GM19455 (cell line): ENCODE measurements around the gene CYP4B1.

ENCODE experiments used
- ATAC-seq: cut with Tn5 transposase; IDR thresholded peaks from one replicate; pipeline ENCODE4 v1.9.1; 2021; ENCODE audit not compliant: unreplicated experiment

The CYP4B1 gene

DNA sequence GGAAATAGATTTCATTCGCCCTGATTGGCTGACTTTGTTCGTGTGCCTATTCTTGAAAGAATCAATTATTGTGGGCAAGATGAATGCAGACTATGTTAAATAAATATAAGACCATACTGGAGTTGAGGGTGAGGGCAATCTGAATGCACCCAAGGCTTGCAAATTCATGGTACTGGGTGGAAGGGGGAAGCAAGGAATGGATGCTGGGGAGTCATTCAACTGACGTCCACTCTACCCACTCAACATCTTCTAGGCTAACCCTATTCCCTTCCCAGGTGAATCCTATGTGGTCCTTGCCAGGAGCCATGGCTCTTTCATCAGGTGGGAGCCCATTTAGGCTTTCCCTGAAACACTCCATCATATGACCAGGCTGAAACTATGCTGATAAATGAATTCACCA, 5.7 kb upstream of the CYP4B1 start:
- no peak for ATAC-seq

DNA sequence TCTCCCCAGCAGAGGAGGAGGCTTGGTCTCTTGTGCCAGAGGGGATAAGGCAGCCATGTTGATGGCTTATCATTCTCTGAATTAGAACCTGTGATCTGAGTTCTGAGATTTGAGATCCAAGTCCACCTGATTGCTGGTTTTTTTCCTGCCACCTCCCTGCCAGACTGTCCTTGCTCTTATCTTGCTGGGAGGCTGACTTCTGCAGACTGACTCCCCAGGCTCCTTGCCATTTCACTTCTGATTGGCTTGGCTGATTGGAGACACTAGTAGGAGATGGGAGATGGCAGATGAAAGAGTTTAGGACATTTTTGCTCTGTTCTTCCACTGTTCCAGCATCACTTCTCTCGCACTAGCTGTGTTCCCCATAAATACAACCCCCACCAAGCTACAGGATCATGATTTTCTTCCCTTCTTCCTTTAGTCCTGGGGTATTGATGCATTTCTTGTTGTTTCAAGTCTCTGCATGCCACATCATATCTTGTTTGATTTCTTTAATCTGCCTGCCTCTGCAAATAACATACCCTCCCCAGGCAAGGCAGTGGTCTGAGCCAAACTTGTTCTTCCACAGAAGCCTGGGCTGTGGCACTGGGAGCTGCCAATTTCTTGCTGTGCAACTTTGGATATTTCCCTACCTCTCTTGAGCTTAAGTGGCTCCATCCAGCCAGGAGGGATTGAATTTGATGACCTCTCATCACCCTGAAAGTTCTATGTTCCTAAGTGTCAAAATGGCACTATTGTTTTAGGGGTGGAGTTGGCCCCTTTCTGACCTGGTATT, 963 bp upstream of the CYP4B1 start:
- no peak for ATAC-seq

DNA sequence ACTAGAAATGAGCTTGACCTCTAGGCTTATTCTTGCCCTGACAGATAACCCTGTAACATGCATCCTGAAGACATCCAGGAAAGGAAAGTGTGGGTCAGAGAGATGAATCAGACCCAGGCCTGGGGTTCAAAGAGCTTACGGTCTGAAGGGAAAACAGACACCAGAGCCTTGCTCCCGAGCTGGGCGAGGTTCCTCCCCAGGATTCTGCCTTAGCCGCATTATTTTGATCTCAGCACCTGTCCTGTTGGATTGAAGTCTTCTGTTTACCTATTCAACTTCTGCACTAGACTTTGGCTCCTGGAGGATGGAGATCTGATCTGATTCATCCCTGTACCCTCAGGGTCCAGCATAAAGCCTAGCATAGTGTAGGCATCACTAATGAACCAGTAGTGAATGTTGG, 1.9 kb downstream of the CYP4B1 start:
- ATAC-seq, result no peak

DNA sequence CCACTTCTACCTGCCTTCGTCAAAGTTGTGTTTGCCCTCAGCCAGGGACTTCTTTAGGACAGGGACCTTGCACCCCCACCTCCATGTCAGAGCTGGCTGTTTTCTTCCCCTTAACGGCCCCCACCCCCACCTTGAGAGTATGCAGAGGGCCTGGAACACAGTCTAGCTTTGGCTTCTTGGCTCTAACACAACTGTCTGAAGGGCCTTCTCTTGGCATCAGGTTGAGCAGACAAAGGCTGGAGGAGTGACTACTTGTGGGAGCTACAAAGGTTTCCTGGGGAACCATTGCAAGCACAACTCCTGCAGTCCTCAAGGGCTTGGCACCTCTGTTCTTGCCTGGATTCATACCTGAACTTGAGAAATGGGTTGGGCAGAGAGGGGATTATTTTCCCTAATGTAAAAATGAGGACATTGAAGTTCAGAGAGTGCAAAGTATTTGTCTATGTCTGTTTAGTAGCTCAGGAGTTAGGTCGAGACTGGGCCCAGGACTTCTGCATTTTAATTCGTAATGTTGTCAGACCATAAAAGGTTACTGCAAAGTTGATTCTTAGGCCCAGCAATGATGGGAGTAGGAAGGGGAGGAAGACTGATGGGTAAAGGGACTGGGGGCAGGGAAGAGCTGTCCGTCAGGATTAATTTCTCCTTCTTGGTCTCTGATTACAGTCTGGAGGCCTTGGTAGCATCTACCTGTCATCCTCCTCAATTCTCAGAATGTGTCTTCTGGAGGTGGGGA, 2.6 kb downstream of the CYP4B1 start:
- ATAC-seq, result no peak

DNA sequence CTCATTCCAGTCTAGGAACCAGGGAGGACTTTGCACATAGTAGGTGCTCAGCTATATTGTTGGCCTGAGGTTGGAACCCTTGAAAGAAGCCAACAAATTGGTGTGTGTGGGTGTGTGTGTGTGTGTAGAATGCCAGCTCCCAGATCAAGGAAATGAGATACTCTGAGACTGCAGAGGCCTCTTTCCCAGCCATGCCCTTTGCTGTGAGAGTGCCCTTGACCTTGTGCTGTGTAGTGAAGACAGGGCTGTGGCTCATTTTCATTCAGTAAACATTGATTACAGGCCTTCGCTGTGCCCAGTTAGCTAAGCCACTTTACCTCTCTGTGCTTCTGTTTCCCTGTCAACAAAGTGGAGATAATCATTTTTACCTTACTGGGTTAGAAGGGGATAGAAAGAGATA, 3.2 kb downstream of the CYP4B1 start:
- ATAC-seq, result no peak

DNA sequence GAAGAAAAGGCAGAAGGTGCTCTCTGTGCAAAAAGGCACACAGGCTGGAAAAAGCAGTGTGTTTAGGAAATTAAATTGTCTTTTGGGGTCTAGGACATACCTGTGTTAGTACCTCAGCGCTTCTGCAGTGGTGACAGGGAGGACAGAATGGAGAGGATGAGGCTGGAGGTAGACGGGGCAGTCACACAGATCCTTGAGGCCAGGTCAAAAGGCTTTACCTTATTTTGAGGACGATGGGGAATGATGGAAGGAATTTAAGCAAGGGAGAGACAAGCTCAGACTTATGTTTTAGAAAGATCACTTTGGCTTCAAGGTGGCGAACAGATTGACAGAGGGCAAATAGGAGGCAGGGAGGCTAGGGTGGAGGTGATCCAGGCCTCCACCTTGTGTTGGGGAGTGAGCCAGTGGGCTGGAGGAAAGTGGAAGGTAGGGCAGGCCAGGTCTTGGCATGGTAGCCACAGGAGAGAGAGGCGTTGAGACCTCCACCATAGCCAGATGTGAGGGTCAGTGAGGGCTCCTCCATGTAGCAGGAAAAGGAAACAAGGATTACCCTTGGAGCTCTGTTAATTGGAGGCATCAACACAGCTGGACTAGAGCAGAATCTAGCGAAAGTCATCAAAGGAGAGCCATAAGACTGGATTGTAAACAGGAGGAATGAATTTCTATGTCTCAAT, 4.2 kb downstream of the CYP4B1 start:
- ATAC-seq, result no peak

DNA sequence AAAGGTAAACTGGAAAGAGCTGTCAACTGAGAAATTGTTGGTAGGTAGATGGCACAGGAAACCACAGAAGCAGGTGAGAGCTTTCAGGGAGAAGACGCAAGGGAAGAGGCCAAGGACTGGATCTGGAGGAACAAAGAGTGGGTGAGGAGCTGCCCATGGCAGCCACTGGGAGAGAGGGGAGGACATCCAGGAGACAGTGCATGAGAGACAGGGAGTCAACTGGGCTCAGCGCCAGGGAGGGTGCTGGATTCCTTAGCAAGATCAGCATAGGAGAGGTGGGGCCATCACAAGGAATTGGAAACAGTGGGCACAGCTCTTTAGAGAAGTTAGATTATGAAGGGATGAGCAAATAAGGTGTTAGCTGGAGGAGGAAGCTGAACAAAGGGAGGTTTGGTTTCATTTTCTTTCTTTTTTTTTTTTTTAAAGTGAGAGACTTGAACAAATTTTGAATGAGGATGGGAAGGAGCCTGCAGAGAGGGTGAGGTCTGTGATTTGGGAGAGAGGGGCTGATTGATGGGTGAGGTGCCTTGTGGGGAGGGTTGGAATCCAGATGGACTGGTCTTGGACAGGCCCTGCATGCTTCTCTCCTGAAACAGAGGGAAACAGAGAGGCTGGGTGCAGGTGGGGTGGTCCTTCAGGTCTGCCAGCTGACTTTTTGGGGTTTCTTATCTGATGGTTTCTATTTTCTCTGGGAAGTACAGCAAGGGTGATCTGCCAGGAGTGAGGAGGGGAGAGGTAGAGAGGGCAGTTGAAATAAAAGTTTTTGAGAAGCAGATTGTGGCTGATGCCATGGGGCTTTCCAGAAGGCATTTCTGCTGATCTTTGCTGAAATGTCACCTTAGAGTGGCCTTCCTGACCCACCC, 5.4 kb downstream of the CYP4B1 start:
- ATAC-seq, result no peak

DNA sequence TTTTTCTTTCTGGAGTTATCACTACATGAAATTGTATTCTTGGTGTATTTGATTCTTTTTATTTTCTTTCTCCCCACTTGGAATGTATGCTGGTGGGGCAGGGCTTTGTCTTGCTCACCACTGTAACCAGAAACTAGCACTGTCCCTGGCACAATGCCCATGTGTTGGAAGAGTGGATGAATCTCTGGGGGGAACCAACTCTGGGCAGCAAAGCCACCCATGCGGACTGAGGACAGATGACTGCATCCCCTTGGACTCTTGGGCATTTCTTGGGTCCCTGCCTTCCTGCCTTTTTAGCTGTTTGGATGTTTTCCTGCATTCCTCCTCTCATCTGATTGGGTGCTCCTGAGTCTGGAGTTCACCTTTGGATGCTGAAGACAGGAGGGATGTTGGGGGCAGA, 6.1 kb downstream of the CYP4B1 start:
- no peak for ATAC-seq

DNA sequence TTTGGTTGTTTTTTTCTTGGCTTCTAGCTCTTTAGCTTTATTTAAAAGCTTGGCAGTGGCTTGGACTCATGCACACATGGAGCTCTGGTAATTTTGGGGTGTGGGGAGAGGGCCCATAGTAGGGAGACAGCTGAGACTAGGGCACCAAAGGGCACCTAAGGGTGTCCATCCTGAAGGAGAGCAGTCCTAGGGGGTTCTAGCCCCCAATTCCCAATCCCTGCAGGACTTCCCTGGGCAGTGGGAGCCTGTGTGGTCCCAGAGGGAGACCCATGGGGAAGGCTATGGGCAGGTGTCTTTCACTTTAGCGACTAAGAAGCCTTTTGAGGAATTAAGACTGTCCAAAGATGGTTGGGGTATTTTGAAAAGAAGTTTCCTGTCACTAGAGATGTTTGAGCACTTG, 6.9 kb downstream of the CYP4B1 start:
- ATAC-seq, result no peak

DNA sequence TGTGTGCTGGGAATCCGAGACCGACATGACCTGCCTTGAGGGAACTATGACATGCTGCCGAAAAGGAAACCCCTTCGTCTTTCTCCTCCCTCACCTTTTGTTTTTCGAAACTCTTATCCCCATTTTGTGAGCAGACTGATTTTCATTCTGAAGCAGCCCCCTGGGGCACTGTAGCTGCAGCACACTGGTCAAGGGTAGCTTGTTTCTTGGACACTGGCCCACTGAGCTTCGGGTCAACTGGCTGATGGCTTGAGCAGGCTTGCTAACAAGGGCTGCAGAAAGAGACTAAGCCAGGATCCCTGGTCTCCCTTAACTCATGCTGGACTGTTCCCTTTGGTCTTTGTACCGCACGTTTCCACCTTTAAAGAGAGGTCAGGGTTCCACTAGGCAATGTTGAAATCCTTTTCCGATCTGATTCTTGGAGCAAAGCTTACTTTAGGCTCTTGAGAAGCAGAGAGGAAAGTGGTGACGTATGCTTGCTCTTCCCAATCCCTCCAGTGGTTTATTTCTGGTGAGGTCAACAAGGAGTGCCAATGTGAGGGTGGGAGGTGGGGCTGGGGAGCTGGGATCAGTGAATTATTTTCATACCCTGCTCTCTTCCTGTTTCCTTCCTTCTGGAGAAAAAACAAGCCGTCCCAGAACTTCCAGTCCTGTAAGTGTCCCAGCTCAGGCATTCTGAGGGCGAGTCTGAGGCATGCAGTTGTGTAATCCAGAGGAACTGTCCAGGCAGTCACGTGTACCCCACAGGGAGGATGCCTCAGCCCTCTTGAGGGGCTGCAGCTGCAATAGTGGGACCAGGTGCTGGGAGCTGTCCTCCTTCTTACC, 7.6 kb downstream of the CYP4B1 start:
- no peak for ATAC-seq

DNA sequence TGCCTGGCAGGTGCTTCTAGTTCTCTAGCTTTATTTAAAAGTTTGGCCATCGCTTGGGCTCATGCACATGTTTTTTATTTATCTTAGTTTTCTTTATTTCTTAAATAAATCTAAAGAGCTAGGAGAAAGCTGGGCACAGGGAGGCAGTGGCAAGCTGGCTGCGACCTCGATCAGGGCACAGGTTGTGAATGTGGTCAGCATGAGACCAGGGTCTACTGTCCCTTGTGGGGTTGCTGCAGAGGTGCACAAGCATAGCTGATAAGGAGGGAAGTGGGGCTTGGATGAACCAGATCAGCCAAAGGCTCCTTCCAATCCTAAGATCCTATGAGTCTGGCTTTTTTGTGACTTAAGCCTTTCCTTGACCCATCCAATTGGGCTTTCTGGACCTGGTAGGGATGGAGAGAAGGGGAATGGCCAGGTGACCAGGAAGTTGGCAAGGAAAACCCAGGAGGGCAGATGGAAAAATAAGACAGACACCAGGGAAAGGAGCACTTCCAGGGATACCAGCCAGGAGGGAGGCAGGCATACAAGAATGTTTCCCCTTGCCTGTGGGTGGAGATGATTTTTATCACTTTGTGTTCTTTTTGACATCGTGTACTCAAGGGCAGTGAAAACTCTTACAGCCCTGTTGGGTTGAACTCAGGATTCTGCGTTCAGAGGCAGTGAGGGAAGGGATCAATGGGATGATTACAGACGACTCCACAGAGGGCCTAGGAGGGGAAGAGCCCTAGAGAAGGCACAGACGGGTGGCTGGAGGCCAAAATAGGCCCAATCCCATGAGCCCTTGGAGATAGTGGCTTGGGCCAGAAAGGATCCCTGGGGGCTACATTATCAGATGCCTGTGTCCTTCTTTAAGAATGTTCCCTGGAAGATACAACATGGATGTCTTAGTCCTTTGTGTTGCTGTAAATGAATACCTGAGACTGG, 8.5 kb downstream of the CYP4B1 start:
- ATAC-seq, result no peak

DNA sequence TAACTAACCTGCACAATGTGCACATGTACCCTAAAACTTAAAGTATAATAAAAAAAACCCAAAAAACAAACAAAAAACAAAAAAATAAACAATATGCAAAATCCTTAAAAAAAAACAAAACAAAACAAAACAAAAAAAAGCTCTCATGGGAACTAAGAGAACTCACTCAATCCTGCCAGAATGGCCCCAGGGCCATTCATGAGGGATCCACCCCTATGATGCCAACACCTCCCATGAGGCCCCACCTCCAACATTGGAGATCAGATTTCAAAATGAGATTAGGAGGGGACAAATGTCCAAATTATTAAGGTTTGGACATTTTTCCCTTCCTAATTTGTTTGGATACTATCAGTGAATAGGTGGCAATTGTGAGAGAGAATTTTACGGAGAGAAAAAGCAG, 10.2 kb downstream of the CYP4B1 start:
- ATAC-seq, result no peak

DNA sequence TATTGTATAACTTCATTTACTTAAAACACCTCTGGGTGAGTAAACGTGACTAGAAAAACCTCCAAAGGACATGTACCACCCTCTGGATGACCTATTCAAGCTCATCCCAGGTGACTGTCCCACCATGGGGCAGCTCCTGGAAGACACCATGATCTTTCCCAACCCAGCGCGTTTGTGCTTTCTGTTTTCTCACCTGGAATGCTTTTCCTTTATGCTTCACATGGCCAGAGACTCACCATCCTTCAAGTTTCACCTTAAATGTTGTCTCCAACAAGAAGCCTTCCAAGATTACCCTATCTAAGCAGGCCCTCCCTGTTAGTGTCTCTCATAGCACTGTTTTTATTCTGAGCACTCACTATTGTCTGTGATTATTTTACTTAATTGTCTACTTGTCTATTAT, 11.1 kb downstream of the CYP4B1 start:
- no peak for ATAC-seq

DNA sequence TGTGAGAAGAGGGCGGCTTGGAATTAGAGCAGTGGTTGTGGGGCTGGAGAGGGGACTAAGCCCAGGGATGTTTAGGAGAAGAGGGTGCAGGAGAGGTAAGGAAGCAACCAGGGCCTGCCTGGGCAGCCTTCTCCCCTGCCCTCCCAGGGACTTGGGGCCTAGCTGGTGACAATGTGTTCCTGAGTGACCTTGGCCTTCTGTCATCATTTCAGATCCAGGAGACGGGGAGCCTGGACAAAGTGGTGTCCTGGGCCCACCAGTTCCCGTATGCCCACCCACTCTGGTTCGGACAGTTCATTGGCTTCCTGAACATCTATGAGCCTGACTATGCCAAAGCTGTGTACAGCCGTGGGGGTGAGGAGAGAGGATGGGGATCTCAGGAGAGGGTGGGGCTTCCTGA, 11.8 kb downstream of the CYP4B1 start:
- no peak for ATAC-seq

DNA sequence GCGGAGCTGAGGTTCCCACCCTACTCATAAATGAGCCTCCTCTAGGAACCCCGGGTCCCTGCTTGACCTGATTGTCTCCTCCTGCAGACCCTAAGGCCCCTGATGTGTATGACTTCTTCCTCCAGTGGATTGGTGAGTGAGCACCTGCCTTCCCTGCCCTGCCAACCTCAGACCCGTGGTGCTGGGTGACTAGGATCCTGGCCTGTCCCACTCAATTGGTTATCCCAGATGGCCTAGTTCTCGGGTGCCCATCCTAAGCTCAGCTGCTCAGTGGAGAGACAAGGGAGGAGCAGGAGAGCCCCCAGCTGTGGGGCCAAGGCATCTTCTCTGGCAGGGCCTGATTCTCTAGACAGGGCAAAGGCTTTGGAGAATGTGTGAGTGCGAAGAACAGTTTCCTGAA, 12.2 kb downstream of the CYP4B1 start:
- no peak for ATAC-seq

DNA sequence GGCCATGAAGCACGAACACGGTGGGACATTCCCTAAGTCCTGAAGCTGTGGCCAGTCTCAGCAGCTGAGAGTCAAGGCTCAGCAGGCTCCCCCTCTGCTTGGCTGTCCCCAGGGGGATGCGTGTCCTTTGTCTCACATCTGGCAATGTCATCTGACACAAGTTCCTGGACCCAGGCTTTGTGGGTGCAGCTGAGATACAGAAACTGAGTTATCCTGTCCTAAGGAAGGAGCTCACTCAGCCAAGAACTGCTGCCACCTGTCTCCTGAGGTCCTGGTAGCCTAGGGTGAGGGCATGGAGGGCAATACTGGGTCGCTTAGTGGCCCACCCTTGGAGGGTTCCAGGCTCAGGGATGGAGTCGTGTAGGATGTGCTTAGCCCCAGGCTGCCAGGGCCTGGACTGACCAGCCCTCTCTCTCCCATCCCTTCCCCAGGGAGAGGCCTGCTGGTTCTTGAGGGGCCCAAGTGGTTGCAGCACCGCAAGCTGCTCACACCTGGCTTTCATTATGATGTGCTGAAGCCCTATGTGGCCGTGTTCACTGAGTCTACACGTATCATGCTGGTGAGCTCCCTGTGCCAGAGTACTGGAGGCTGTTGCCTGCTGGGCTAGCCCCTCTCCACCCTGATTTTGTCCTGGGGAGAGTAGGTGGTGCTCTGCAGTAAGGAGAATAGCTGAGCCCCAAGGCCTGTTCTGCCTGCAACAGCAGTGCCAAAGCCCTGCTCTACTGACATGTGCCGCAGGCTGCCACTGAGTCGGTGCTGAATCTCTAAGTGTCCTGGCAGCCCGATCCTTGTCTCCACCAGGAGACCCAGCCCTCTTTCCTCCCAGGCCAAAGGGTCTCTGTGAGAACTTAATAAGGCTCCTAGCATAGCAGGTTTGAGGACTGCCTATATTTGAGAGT, 13.5 kb downstream of the CYP4B1 start:
- ATAC-seq, result no peak

DNA sequence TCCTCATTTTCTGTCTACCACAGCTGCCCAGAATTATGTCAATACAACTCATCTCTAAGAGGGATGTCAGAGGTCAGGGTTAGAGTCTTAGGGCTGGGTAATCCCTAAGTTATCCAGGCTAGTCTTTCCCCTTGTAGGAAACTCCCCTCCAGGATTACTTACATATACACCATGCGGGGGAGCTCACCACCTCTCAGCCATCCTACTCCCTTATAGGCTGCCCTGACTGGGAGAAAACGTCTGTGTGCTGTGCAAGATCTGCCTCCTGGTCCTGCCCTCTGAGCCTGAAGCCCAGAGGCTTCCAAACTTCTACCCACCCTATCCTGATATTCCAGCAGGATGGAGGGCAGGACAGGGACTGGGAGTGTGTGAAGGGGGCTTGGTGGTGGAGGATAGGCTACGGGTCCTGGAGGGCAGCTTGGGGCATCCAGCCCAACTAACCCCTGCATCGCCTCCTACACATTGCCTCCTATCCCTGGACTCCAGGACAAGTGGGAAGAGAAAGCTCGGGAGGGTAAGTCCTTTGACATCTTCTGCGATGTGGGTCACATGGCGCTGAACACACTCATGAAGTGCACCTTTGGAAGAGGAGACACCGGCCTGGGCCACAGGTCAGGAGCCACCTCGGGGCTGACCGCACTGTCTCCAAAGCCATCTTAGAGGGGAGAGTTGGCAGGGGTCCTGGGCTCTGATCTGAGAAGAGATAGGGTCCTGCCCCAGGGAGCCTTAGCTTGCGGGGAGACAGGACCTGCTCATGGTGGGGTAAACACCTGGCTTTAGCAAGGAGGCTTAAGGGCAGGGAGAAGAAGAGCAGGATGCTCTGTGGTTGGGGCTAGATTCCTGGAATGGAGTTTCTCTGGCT, 14.4 kb downstream of the CYP4B1 start:
- ATAC-seq, result no peak
